Measurements from ENCODE around the gene ELK1.

The ELK1 gene

GRCh38 chrX:47650164-47651042 is at the start of gene ELK1:
Gene ELK1, minus strand, starts transcription at chrX:47650563. Its CDS starts 9,122 bp downstream, at chrX:47641441.
- peaks cover 31% of the 10 kb centered on the region for H3K36me3 Mint-ChIP-seq (ENCODE audit: low read depth)
- peak; percentile 88 for DNase-seq
- H3K27me3 Mint-ChIP-seq (ENCODE audit: low read depth, poor library complexity), result peaks cover 4% of the 10 kb centered on the region
- H3K4me1 Mint-ChIP-seq, result peaks cover 42% of the 10 kb centered on the region
- H3K4me3 Mint-ChIP-seq, result peak within 1 kb of the TSS; percentile 87
- TF ChIP-seq, protein P1, sequence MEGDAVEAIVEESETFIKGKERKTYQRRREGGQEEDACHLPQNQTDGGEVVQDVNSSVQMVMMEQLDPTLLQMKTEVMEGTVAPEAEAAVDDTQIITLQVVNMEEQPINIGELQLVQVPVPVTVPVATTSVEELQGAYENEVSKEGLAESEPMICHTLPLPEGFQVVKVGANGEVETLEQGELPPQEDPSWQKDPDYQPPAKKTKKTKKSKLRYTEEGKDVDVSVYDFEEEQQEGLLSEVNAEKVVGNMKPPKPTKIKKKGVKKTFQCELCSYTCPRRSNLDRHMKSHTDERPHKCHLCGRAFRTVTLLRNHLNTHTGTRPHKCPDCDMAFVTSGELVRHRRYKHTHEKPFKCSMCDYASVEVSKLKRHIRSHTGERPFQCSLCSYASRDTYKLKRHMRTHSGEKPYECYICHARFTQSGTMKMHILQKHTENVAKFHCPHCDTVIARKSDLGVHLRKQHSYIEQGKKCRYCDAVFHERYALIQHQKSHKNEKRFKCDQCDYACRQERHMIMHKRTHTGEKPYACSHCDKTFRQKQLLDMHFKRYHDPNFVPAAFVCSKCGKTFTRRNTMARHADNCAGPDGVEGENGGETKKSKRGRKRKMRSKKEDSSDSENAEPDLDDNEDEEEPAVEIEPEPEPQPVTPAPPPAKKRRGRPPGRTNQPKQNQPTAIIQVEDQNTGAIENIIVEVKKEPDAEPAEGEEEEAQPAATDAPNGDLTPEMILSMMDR (IDR thresholded peaks at IDR 0.05), result no peak
- peak within 1 kb of the TSS; percentile 96 for H3K27ac Mint-ChIP-seq
- H3K9me3 Mint-ChIP-seq, result peaks cover 65% of the 10 kb centered on the region

- DNase-seq, result no peak
Observed at GRCh38 chrX:47697181-47697580, 46.8 kb upstream of the ELK1 start.

DNA sequence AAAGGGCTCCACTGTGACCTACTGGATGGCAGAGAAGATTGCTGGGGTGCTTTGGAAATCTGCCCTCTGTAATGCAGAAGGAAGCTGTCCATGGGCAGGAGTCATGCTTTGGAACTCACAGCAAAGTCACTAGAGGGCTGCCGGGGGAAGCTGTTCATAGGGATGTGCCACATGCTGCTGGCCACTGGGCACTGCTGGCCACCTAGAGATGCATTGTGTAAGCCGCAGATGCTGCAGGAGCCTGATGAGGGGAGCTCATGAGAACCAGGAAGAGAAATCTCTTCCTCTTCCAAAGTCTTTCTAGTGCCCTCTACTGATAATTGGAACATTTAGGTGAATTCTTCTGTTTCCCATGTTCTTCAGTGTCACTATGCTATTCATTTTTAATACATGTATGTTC is 39.8 kb upstream of the ELK1 start:
- no peak for DNase-seq
- TF ChIP-seq, protein P1 (IDR thresholded peaks at IDR 0.05), result no peak
- Mint-ChIP-seq H3K4me1 (no peaks in the 10 kb centered on the region), H3K27me3 (ENCODE audit: low read depth, poor library complexity) (peaks cover 18% of the 10 kb centered on the region), H3K9me3 (peaks cover 51% of the 10 kb centered on the region), H3K27ac (no peak overlapping the region), H3K4me3 (no peak overlapping the region), H3K36me3 (ENCODE audit: low read depth) (no peaks in the 10 kb centered on the region)

More at GRCh38 chrX:47697181-47697580, 46.8 kb upstream of the ELK1 start:
- Mint-ChIP-seq H3K4me1 (no peaks in the 10 kb centered on the region), H3K27me3 (ENCODE audit: low read depth, poor library complexity) (peaks cover 8% of the 10 kb centered on the region), H3K36me3 (ENCODE audit: low read depth) (no peaks in the 10 kb centered on the region), H3K27ac (no peak overlapping the region), H3K9me3 (peaks cover 58% of the 10 kb centered on the region), H3K4me3 (no peak overlapping the region)
- TF ChIP-seq, protein P1 (IDR thresholded peaks at IDR 0.05), result no peak

- Mint-ChIP-seq H3K27ac (no peak overlapping the region), H3K4me1 (peaks cover 7% of the 10 kb centered on the region), H3K4me3 (no peak overlapping the region), H3K36me3 (ENCODE audit: low read depth) (no peaks in the 10 kb centered on the region), H3K27me3 (ENCODE audit: low read depth, poor library complexity) (peaks cover 19% of the 10 kb centered on the region), H3K9me3 (peaks cover 46% of the 10 kb centered on the region)
- TF ChIP-seq, protein P1 (IDR thresholded peaks at IDR 0.05), result no peak
- DNase-seq, result no peak
Observed at GRCh38 chrX:47687263-47687662, 36.9 kb upstream of the ELK1 start.

DNA sequence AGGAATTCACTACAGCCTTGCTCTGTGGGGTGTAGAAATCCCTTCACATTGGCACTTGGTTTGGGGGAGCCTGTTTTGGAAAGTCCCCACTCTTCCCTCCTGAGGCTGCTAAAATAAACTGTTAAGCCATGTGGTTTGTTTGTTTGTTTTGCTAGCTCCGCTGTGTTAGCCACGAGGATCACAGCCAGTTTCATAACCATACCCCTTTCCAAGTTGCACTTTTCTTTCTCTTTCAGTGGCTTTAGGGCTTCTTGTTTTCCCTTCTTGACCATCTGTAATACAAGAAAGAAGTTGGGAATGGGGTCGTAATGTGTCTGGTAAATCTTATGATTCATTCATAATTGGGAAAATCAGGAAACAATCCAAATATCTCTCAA is 33.5 kb upstream of the ELK1 start:
- DNase-seq, result no peak
- peaks cover 7% of the 10 kb centered on the region for H3K4me1 Mint-ChIP-seq
- no peaks in the 10 kb centered on the region for H3K36me3 Mint-ChIP-seq (ENCODE audit: low read depth)
- H3K27ac Mint-ChIP-seq, result no peak overlapping the region
- H3K27me3 Mint-ChIP-seq (ENCODE audit: low read depth, poor library complexity), result peaks cover 30% of the 10 kb centered on the region
- no peak overlapping the region for H3K4me3 Mint-ChIP-seq
- H3K9me3 Mint-ChIP-seq, result peaks cover 42% of the 10 kb centered on the region
- TF ChIP-seq, protein P1 (IDR thresholded peaks at IDR 0.05), result no peak
